Activated T-cell treated with anti-CD3 and anti-CD28 coated beads for 48 hours (primary cell): ENCODE measurements around the gene RRAGC.
"Not testable (repeated sequence)": the region's sequence is repeated elsewhere in the genome, so short reads cannot be mapped to it uniquely, and the experiment has no call there.

Experiments used
- DNase-seq: peaks from one replicate; pipeline ENCODE4 v3.0.0-alpha.2; 2020; ENCODE audit warnings: low read depth

RRAGC gene

DNA sequence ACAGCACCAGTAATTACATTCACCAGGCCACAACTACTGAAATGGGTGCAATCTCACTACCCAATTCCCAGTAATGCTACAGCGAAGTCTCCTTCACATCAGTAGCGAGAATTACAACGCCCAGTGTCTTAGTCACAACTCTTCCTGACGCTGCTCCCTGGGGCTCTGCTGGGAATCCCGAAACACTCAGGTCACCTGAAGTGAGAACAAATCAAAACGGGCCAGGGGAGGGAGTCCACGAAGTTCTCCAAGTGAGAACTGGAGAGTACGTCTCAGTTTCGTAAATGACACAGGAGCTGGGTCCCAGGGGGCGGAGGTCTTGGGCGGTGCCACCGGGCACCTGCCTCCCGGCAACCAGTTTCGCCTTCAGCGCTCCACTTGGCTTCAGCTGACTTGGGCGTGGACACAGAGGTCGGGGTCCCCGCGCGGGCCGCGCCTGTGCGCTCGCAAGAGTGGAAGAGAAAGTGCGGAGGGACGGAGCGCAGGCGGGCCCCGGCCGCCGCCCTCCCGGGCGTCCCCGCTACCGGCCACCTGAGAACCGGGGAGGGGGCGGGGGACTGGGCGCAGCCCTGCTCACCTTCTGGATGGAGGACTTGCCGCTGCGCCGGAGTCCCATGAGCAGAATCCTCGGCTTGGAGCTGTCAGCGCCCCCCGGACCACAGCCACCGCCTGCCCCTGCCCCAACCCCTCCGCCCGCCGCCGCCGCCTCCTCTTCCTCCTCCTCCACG lies 575 bp downstream of the RRAGC start:
- peak; percentile 52 for DNase-seq

DNA sequence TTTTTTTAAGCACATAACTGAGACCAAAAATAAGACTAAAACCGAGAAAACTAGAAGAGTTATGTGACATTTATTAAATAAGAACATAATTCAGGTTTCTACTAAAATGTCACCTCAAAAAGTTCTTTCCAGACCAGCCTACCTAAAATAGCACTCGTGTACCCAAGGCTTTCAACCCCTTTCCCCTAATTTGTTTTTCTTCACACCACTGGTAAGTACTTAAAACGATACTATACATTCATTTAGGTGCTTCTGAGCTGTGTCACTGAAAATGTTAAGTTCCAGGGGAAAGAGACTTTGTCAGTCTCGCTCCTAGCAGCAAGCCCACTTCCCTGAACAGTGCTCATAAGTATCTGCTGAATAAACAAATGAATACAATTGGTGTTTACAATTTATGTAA lies 6.8 kb downstream of the RRAGC start:
- DNase-seq, result no peak

DNA sequence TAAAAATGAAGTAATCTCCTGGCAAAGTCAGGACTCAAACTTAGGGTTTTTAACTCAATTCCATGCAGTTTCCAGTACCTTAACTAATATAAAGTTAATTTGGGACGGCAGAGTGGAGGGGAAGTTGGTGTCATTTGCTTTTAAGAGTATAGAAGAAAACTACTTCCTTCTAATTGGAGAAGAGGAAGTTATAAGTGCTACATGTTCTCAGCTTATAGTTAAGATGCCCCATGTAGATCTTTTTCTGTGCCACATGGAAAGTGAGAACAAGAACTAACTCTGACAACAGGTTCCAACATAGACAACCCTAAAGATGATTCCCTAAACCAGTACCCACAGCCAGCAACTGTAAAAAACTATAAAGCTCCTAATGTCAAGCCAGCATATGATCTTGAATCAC lies 11.5 kb downstream of the RRAGC start:
- DNase-seq, result no peak

DNA sequence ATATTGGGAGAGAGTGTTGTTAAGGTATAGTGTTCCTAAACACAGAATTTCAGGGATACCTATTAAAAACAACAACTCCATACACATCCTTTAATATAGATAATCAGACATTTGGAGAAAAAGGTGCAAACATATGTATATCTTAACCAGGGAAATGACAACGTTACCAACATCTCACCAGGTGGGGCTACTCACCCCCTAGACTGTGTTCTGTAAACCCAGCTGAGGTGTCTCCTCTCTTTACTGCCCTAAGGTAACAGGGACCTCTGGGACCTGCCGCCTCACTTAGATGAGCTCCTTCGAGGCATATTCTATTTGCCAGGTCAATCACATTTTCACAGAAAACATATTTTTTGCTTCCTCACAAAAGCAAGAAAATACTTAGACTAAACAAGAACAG lies 13.4 kb downstream of the RRAGC start:
- DNase-seq, result no peak

DNA sequence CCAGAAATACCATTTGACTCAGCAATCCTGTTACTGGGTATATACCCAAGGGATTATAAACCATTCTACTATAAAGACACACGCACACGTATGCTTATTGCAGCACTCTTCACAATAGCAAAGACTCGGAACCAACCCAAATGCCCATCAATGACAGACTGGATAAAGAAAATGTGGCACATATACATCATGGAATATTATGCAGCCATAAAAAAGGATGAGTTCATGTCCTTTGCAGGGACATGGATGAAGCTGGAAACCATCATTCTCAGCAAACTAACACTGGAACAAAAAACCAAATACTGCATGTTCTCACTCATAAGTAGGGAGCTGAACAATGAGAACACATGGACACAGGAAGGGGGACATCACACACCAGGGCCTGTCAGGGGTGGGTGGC lies 14.5 kb downstream of the RRAGC start:
- DNase-seq, result not testable (repeated sequence)

DNA sequence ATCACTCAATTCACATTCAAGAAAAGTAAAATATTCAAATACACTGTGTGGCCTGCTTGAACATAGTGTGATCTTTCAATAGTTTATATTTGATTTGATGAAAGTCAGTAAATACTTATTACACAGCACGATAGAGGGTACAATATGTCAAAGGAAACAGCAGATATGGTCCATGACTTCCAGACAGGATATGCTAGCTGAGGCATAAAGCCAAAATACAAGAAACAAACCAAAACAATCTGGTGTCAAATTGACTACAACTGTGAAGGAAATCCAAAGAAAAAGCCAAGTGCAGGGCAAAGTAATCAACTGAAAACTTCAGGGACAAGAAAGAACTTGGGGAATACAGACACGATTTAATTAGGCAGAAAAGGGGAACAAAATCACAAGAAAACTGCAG lies 19.3 kb downstream of the RRAGC start:
- DNase-seq, result no peak

DNA sequence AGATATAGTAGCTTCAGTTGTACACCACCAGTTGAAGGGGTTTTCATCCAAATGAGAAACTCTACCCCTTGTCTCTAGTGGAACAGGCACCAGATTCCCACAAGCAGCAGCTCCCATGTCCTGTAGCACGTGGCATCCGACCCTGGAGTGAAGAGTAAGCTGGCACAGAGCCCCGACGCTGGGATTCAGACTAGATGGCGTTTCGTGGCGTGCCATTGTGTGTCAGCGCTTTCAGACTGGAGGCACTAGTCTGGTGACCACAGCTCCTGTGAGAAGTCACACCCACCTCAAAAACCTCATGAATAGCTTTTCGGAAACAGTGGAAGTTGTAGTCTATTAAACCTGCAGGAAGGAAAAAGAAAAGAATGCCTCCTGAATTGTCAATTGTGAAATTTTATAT lies 20.2 kb downstream of the RRAGC start:
- no peak for DNase-seq

DNA sequence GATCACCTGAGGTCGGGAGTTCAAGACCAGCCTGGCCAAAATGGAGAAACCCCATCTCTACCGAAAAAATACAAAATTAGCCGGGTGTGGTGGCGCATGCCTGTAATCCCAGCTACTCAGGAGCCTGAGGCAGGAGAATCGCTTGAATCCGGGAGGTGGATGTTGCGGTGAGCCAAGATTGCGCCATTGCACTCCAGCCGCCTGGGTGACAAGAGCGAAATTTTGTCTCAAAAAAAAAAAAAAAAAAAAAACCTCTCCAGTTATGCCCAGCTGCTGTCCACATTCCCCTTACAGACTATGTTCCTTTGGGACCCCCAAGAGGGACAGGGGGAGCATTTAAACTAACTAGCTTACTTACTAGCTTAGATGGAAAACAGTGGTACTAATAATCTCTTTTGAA lies 23.3 kb downstream of the RRAGC start:
- not testable (repeated sequence) for DNase-seq

DNA sequence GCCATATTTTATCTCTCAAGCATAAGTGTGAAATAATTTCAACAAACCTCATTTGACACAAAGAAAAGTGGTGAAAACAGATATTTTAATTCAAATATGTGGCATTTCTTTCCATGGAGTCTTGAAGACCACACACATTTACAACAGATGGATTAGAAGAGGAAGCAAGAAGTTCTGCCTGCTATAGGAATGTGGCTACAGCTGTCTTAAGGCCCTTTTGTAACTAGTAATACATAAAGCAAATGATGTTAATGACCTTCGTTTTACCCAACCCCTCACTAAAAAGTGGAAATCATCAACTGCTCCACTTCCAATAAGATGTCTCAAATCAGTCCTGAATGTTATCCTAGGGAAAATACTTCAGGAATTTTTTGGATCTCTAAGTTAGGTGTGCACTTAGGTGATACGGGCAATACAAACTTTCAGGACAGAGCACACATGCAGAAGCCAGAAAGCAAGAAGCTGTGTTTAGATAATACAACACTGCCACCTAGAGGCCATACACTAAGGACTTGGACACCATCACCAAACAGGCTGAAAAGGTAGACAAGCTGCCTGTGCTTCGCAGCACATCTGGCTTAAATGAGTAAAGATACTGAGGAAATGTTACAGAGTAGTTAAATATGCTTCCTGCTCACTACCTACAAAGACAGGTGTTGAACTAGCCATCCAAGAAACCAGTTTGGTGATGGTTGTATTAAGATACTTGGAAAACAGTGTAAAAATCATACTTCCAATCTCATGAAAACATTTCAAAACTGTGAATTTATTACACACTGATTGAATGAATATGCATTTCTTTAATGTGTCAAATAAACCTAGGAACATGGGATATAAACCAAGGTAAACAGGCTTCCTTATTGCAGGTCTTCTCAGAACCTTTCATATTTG lies 24.4 kb downstream of the RRAGC start:
- no peak for DNase-seq

DNA sequence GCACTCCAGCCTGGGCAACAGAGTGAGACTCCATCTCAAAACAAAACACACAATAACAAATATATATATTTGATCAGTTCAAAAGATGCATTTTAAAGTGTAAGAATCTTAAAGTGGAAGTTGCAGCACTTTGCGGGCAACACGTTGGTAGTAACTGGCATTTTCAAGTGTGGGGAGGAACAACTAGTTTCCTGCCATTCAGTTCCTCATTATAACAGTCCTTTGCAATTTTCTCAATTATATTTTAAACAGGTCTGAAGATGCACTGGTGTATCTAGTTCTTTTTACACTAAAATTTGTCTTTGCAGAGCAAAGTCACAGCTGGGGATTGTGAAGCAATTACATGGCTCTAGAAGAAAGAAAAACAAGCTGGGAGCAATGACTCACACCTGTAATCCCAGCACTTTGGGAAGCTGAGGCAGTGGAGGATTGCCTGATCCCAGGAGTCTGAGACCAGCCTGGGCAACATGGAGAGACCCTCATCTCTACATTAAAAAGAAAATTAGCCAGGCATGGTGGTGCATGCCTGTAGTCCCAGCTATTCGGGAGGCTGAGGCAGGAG lies 25.3 kb downstream of the RRAGC start:
- no peak for DNase-seq

DNA sequence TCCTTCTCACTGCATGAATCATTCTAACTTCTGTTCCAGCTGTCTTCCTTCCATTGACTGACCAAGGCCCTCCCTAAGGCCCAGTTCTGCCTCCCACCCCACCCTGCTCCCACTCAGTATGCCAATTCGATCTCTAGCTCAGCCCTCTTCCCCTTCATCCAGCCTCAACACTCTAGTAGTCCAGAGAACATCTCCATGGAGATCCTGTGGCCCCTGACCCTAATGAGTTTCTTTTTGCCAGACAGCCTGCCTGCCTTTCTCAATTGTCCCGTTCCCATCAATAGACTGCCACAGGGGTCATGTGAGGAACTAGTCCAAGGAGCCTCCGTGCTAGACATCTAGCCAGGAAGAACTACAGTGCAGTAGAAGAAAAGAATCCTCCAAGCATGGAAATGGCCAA lies 26.4 kb downstream of the RRAGC start:
- DNase-seq, result no peak

DNA sequence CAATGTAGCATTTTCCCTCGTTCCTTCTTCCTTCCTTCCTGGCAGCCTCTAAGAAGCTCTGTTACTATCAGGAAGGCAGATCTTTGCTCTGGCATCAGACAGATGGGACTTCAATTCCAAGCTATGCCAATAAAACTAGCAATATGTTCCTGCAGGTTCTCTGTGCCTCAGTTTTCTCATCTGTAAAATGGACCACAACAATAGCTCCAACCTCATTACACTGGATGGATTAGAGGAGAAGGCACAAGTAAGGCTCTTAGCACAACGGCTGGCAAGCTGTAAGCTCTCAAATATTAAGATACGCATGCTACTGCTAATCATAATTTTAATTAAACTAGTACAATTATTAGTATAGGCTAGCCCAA lies 27.2 kb downstream of the RRAGC start:
- no peak for DNase-seq

DNA sequence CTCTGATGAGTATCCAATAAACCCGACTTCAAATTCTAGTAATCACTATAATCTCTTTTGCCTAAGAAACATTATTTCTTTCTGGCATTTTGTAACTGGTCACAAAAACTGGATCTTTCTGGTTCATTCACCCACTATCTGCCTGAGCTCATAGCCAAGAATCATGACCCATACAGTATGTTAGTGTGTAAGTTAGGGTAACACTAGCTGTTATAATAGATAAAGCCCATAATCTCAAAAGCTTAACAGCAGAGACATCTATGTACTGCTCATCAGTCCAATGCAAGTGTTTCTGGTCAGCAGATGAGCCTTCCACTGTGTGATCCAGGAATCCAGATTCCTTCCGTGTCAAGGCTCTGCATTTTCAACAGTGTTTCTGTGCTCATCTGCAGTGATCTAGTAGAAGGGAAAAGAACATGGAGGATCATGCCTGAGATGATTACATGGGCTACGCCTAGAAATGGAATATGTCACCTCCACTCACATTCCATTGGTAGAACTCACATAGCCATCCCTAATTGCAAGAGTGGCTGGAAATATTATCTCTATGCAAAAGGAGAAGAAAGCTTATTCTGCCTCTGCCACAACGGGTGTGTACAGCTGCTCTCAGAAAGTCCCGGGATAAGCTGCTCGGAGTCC lies 27.7 kb downstream of the RRAGC start:
- DNase-seq, result no peak

DNA sequence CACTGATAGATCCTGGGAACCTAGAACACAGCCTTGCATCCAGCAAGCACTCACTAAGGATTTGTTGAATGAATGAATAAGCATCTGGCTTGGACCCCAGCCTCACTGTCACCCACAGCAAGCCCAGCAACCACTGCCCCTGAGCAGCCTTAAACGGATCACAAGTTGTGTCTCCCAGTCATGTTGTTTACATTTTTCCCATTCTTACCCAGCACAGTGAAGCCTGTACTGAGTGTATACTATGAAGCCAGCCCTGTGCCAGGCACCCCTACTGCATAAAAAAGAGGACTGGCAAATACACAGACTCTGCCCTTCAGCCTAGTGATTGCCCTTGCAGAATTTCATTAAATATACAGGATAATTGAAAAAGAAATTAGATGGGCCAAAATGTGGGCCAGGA lies 30.2 kb downstream of the RRAGC start:
- DNase-seq, result no peak

DNA sequence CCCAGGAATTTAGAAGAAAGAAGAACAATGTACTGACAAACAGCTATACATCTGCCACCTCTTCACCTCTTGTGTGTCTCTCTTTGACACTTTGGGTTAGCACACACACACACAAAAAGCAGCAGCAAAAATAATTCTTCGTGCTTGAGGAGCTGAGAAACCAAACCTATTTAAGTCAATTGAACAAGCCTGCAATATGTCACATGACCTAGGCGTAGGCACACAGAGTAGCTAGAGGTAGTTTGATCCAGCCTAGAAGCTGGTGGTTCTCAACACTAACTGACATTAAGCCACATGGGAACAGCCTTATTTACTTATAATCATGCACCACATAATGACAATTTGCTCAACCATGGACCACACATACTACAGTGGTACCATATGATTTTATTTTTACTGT lies 32.3 kb downstream of the RRAGC start:
- no peak for DNase-seq

DNA sequence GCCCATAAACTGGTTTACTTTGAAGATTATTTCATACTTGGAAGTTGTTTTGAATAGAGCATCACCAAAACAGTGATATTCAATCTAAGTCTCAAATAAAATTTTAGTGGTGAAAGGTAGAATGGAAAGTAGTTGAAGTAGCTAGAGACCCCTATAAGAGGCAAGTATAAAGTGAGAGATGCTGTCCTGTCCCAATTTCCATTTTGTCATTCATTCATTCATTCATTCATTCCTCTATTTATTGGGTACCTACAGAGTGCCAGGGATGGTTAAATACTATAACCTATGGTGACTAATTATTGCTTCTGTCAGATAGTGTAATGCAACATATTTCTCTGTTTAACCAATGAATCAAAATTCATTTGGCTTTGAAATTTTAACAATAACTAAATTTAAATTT lies 32.7 kb downstream of the RRAGC start:
- no peak for DNase-seq

DNA sequence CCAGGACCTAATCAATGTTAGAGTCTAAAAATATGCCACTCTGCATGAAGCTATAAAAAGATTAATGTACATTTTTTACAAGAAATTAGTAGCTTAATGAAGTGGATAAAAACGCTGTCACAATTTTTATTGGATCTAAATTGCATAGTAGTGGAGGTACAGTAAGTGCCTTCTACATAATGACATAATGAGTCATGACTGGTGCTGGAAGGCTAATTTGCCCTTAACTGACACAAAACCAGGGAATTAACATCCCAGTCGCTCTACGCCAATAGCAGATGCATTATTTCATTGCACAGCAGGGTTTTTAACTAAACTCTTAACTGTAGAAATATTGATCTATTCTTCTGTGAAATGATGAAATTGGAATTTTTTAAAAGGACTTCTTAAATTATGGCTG lies 33.3 kb downstream of the RRAGC start:
- no peak for DNase-seq

DNA sequence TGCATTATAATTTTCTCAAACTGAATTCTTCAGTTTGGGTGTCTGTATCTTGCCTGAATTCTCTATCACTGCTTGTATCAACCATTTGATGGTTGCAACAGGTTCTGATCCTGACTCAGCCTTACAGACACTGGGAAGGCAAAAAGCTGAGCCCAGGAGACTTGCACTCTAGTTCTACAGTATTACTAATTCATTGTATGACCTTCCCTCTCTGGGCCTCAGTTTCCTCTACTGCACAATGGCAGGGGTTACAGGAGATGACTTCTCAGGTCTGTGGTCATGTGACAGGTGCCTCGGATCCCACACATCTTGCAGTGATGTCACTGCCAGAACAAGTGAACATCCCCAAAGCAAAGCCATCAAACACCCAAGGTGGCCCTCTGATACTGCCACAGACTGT lies 38.7 kb downstream of the RRAGC start:
- no peak for DNase-seq

DNA sequence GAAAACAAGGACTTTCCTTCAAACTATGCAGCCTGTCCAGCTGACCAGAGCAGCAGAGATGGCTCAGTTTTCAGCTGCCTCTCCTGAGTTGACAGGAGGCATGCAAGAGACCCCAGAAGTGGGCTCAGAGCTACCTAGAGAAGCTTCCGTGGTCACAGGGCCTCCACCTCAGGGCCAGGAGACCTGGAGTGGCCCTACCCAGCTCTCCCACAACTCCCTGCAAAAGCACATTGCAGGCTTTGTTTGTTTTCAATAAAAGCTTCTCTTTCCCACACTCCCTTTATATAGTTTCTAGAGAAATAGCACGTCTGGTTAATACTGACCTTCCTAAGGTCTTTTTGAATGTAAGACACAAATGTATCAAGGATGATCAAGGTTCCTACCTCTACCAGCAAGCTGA lies 40.1 kb downstream of the RRAGC start:
- DNase-seq, result no peak

DNA sequence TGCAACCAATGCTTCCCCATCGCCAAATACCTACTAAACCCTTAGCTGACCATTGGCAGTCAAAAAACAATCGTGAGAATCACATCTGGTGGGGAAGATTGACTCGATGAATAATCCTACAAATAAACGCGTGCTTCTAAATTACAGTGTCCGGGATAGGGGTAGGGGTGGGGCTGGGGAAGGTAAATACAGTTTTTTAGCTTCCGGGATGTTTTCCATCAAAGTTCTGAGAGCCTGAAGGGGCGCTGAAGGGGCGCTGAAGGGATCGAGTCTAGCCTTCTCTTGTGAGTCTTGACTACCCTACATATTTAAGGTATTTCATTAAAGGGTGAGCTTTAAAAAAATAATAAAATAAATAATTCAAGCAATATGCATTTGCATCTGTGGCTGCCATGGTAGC lies 40.5 kb downstream of the RRAGC start:
- DNase-seq, result no peak

DNA sequence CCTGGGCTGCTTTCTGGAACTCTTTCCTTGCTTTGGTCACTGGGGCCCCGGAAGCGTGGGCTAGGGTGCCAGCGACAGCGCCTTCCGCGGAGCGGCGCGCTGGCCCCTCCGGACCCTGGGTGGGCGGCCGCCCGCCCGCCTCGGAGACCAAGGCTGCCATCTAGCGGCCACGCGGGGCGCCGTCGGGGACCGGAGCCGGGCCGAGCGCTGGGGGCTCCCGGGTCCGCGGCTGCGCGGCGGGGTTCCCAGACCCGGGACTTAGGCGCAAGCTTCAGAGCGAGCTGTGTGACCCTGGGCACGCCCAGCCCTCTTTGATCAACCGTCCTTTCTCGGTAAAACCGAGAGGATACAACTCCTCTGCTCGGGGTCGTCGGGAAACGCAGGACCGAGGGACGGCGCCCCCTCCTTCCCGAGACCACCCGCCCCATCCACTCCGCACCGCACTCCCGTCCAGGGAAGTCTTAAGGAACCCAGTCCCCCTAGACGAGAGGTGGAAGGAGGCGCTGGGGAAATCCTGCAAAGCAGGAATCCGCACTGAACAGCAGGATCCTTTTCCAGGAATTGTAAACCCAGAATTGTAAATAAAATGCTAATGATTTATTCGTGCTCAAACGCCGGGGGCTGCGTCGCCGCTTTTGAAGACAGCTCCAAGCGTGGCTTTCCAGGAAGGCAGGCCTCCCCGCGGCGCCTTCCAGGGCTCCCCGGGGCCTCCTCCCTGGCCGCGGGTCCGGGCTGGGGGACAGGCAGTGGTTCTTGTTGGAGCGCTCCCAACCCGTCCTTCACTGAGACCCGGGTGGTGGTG lies 41.2 kb downstream of the RRAGC start:
- peak; percentile 58 for DNase-seq
